Sigmoid colon (tissue), 7 donors: Measurements from ENCODE around the gene PVALB. TPM values are rescaled to one million over a fixed set of nuclear protein-coding genes. Genes with fewer than 3 reads are reported as not detected.
A peak's percentile ranks its signal among the peaks of the same experiment; 100 is the strongest.

Experiments
- DNase-seq: peaks from one replicate; pipeline ENCODE4 v3.0.0-alpha.2; 2019
- H3K27ac ChIP-seq, 4 donors: fragments of 200-600 bp; sonication (generic); one replicate each; pipeline ENCODE4 v1.5.1; 2016 to 2019; ENCODE audit warnings: mild to moderate bottlenecking in 1 of 4
- H3K27me3 ChIP-seq, 3 donors: fragments of 200-600 bp; sonication (generic); one replicate each; pipeline ENCODE4 v1.5.1; 2019; ENCODE audit warnings: mild to moderate bottlenecking in 1 of 3
- H3K36me3 ChIP-seq, 4 donors: fragments of 200-600 bp; sonication (generic); one replicate each; pipeline ENCODE4 v1.5.1; 2016 to 2019
- H3K4me1 ChIP-seq, 4 donors: fragments of 200-600 bp; sonication (generic); one replicate each; pipeline ENCODE4 v1.5.1; 2017 to 2019
- H3K4me3 ChIP-seq, 4 donors: fragments of 200-600 bp; sonication (generic); one replicate each; pipeline ENCODE4 v1.5.1; 2017 to 2019; ENCODE audit warnings: mild to moderate bottlenecking in 2 of 4, moderate library complexity in 1 of 4
- H3K9me3 ChIP-seq, 4 donors: fragments of 200-600 bp in 3 of 4; sonication (generic) in 3 of 4; one replicate each; pipeline versions ENCODE4 v1.5.1 to v1.6.1; 2013 to 2019
- CTCF ChIP-seq, 4 experiments: fragments of 450-650 bp in 3 of 4; fragments of 200-600 bp in 1 of 4; IDR thresholded peaks; one replicate each; pipeline ENCODE4 v1.5.1; 2016 to 2019; ENCODE audit warnings: antibody characterized with exemption in 4 of 4, mild to moderate bottlenecking in 3 of 4, moderate library complexity in 2 of 4
- EP300 ChIP-seq, 4 donors: sonication (generic); formaldehyde crosslinking; IDR thresholded peaks; one replicate each; pipeline ENCODE4 v1.6.1; 2017; ENCODE audit warnings: antibody characterized with exemption in 4 of 4
- POLR2A ChIP-seq, 2 donors: fragments of 450-650 bp; IDR thresholded peaks; one replicate each; pipeline ENCODE4 v1.6.1; 2016; ENCODE audit warnings: antibody characterized with exemption in 2 of 2, mild to moderate bottlenecking in 2 of 2, moderate library complexity in 2 of 2
- POLR2AphosphoS5 ChIP-seq, 4 donors: sonication (generic); formaldehyde crosslinking; IDR thresholded peaks; one replicate each; pipeline ENCODE4 v1.6.1; 2017; ENCODE audit warnings: antibody characterized with exemption in 4 of 4
- WGBS, 2 donors: extraction: QIAGEN DNeasy Blood & Tissue Kit; methylation state at CpG; one replicate each; pipeline ENCODE4 v1.1.7; 2013; 5-methylcytosine and 5-hydroxymethylcytosine counted together
- intact Hi-C: fragments of 100-400 bp; cut with DNase I; formaldehyde crosslinking; loops from one replicate; pipeline ENCODE4 v1.15.1; 2023
- polyA plus RNA-seq, 3 donors: library from polyadenylated mRNA; stranded (reverse); fragments of 200-250 nt; gene quantifications; one replicate each; pipeline ENCODE4 v1.2.3, GENCODE V29; 2013
- total RNA-seq, 4 donors: library from RNA; depleted of rRNA; stranded (reverse); fragments of >200 nt; gene quantifications; one replicate each; pipeline ENCODE4 v1.1.0, GENCODE V29; 2016
- donor health status: healthy with polysubstance abuse.
- donor health status: Bipolar disorder and iron deficiency.
- donor health status: healthy.

PVALB gene
- total and polyA plus RNA-seq, 7 donors, result not detected

GRCh38 chr22:36753916-36754315, 62.9 kb downstream of the PVALB start:
- H3K27me3 ChIP-seq, result peaks cover 3 to 32% (median 16%) of the 10 kb centered on the region in 3 donors
- no peak overlapping the region for H3K4me3 ChIP-seq
- H3K4me1 ChIP-seq, result peaks cover 0 to 8% (median 2%) of the 10 kb centered on the region in 4 donors
- WGBS, 2 donors, result 80 to 85% methylated on average over 12 of the region's 12 CpGs
- intact Hi-C loops, result no loop called here
- H3K27ac ChIP-seq, result no peak overlapping the region
- no peaks in the 10 kb centered on the region for H3K36me3 ChIP-seq
- no peaks in the 10 kb centered on the region for H3K9me3 ChIP-seq
- no peak for TF ChIP-seq EP300 (IDR thresholded peaks at IDR 0.05)
- no peak for TF ChIP-seq POLR2AphosphoS5 (IDR thresholded peaks at IDR 0.05)
- TF ChIP-seq CTCF (IDR thresholded peaks at IDR 0.05), result no peak
- TF ChIP-seq POLR2A (IDR thresholded peaks at IDR 0.05), result no peak
- DNase-seq, result peak; percentile 40

DNA sequence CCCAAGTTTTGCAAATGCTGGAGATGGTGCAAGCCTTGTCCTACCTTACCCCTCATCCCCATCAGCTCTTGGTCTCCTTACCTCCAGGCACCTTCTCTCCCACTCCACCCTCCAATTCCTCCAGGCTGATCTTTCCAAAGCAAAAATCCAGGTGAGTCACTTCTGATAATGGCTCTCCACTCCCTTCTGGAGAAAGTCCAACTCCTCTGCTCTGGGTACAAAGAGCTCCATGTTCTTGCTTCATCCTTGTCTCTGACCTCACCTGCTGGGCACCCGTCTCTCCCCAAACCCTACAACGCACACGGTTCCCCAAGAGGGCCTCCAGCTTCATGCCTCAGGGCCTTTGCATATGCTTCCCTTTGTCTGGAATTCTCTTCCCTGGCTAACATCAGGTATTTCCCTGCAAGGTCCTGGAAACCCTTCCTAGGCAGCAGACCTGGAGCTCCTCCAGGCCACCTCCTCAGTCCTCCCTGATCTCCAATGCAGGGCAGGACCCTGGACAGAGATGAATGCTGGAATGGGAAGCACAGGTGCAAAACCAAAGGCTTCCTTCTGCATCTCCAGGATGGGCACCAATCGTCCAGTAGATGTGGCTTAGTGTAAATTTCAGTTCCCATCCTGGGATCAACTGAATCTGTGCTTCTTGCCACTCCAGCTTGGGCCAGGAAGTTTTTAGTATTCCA, 63.6 kb downstream of the PVALB start:
- H3K36me3 ChIP-seq, result no peaks in the 10 kb centered on the region
- intact Hi-C loops, result no loop called here
- H3K4me1 ChIP-seq, result peaks cover 0 to 8% (median 2%) of the 10 kb centered on the region in 4 donors
- WGBS, 2 donors, result 15 to 59% methylated on average over 4 of the region's 4 CpGs
- H3K27ac ChIP-seq, result no peak overlapping the region
- TF ChIP-seq EP300 (IDR thresholded peaks at IDR 0.05), result no peak
- TF ChIP-seq POLR2AphosphoS5 (IDR thresholded peaks at IDR 0.05), result no peak
- H3K9me3 ChIP-seq, result no peaks in the 10 kb centered on the region
- H3K27me3 ChIP-seq, result peaks cover 3 to 32% (median 16%) of the 10 kb centered on the region in 3 donors
- DNase-seq, result peak; percentile 22
- no peak overlapping the region for H3K4me3 ChIP-seq

Other genes starting within 250 kb of the PVALB start
- gene CACNG2, start 113.3 kb downstream of the PVALB start, total RNA-seq, result not detected
- gene CACNG2, start 113.3 kb downstream of the PVALB start, polyA plus RNA-seq, result under 1 TPM in 1 of 3 donors, not detected in 2; under 0.01 TPM
- 10 to 100 TPM; 15.9 to 27.7 (median 25.1) TPM for gene IFT27, start 40.9 kb downstream of the PVALB start, total RNA-seq
- gene IFT27, start 40.9 kb downstream of the PVALB start, polyA plus RNA-seq, result 10 to 100 TPM; 15.0 to 27.9 (median 17.8) TPM
- 10 to 100 TPM; 13.5 to 19.3 (median 14.8) TPM for gene NCF4, start 44.0 kb upstream of the PVALB start, total RNA-seq
- gene NCF4, start 44.0 kb upstream of the PVALB start, polyA plus RNA-seq, result 10 to 100 TPM; 25.2 to 35.8 (median 28.0) TPM
- 1 to 10 TPM; 3.0 to 5.0 (median 3.9) TPM for gene CSF2RB, start 96.6 kb upstream of the PVALB start, total RNA-seq
- 10 to 100 TPM in 1 of 3 donors, 1 to 10 TPM in 1, under 1 TPM in 1; 0.60 to 11.4 (median 3.7) TPM for gene CSF2RB, start 96.6 kb upstream of the PVALB start, polyA plus RNA-seq
- 10 to 100 TPM; 29.1 to 31.4 (median 30.3) TPM for gene TST, start 202.4 kb upstream of the PVALB start, total RNA-seq
- 1,000 to 10,000 TPM in 1 of 3 donors, 100 to 1,000 TPM in 2; 390 to 1,038 (median 663) TPM for gene TST, start 202.4 kb upstream of the PVALB start, polyA plus RNA-seq
- gene MPST, start 202.7 kb upstream of the PVALB start, total RNA-seq, result 100 to 1,000 TPM in 3 of 4 donors, 10 to 100 TPM in 1; 94.2 to 143 (median 111) TPM
- gene MPST, start 202.7 kb upstream of the PVALB start, polyA plus RNA-seq, result 100 to 1,000 TPM; 241 to 340 (median 304) TPM
- 10 to 100 TPM; 17.8 to 49.0 (median 24.0) TPM for gene KCTD17, start 234.7 kb upstream of the PVALB start, total RNA-seq
- 10 to 100 TPM; 23.4 to 55.5 (median 48.4) TPM for gene KCTD17, start 234.7 kb upstream of the PVALB start, polyA plus RNA-seq